ENCODE data around the gene MVP. TPM values are rescaled to one million over a fixed set of nuclear protein-coding genes. Genes with fewer than 3 reads are reported as not detected.

MVP gene
- total RNA-seq, 3 donors from 2014 or later: 80.6 to 86.4 (median 85.8) TPM

DNA sequence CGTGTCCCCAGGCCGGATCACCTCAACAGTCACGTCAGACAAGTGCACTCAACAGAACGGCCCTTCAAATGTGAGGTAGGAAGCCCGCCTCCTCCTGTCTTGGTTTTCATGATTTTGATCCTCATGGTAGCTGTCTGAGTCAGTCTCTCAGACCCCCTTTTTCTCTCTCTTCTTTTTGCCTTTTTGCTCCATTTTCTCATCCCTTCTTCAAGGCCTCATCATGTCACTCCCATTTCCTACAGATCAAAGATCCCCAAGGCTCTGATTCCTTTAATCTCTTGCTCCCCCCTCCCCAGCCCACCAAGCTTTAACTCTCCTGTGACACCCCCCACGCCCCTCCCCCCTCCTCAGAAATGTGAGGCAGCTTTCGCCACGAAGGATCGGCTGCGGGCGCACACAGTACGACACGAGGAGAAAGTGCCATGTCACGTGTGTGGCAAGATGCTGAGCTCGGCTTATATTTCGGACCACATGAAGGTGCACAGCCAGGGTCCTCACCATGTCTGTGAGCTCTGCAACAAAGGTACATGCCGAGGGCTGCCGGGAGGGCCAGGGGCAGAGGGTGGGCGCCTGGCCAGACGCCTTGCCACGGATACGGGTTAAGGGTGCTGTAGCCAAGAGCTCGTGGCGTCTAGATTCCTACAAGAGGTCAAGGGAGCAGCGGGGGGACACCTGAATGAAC is 11.9 kb upstream of the MVP start:
- ATAC-seq (peak; percentile 4 to 6), DNase-seq (no peak)
- Mint-ChIP-seq H3K27me3 (ENCODE audit: low read depth) (no peaks in the 10 kb centered on the region), H3K36me3 (ENCODE audit: insufficient read depth) (peaks cover 11% of the 10 kb centered on the region), H3K4me1 (ENCODE audit: low read depth) (peaks cover 58% of the 10 kb centered on the region), H3K9me3 (no peaks in the 10 kb centered on the region), H3K4me3 (peak overlapping the region; percentile 98)

DNA sequence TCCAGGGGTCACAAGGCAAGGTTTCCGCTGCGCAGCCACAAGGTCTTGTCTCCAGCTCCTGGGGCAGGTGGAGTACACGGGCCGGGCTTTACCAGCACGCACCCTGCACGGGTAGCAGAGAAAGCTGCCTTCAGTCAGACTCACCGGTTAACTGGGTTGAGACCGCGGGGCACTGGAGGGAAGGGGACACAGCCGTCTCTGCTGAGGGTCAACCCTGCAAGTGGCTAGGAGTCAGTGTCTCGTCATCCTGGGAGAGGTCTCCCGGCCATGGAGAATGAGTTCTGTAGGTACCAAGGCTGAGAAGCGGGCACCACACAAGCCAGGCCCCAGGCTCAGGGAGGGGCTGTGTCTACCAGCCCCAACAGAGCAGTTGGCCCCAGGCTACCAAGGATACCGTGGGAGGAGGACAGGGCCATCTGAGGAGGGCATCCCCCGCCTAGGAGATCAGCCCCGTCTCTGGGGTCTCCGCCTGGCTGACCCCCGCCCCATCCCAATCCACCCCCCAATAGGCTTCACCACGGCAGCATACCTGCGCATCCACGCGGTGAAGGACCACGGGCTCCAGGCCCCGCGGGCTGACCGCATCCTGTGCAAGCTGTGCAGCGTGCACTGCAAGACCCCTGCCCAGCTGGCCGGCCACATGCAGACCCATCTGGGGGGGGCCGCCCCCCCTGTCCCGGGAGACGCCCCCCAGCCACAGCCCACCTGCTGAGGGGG is 11.1 kb upstream of the MVP start:
- Mint-ChIP-seq H3K27me3 (ENCODE audit: low read depth) (no peaks in the 10 kb centered on the region), H3K36me3 (ENCODE audit: insufficient read depth) (peaks cover 11% of the 10 kb centered on the region), H3K4me3 (peak overlapping the region; percentile 98), H3K4me1 (ENCODE audit: low read depth) (peaks cover 55% of the 10 kb centered on the region), H3K9me3 (no peaks in the 10 kb centered on the region)
- no peak for ATAC-seq
- DNase-seq: no peak

- no peaks in the 10 kb centered on the region for H3K9me3 Mint-ChIP-seq
- peaks cover 11% of the 10 kb centered on the region for H3K36me3 Mint-ChIP-seq (ENCODE audit: insufficient read depth)
- peak overlapping the region; percentile 78 for H3K4me3 Mint-ChIP-seq
- H3K27me3 Mint-ChIP-seq (ENCODE audit: low read depth): no peaks in the 10 kb centered on the region
- peaks cover 55% of the 10 kb centered on the region for H3K4me1 Mint-ChIP-seq (ENCODE audit: low read depth)
- no peak for ATAC-seq
- peak; percentile 41 for DNase-seq
Measured at GRCh38 chr16:29809850-29810698, 10.2 kb upstream of the MVP start.

DNA sequence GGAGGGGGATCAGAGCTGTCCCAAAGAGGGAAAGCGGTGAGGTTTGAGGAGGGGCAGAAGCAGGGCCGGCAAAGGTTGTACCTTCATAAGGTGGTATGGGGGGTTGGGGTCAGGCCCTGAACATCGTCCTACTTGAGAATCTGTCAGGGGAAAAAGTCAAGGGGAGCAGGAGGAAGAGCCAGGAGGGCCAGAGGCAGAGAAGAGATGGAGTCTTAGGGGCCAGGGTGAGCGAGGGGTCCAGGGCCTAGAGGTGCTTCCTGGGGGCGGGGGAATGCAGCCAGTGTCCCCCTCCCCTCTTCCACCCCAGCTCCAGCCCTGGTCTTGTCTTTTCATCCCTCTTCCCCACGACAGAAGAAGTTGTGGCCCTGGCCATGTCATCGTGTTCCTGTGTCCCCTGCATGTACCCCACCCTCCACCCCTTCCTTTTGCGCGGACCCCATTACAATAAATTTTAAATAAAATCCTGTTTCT is 9.5 kb upstream of the MVP start:
- Mint-ChIP-seq H3K4me3 (peak overlapping the region; percentile 78), H3K27me3 (ENCODE audit: low read depth) (no peaks in the 10 kb centered on the region), H3K36me3 (ENCODE audit: insufficient read depth) (peaks cover 9% of the 10 kb centered on the region), H3K9me3 (no peaks in the 10 kb centered on the region), H3K4me1 (ENCODE audit: low read depth) (peaks cover 57% of the 10 kb centered on the region)
- ATAC-seq (no peak), DNase-seq (no peak)

DNA sequence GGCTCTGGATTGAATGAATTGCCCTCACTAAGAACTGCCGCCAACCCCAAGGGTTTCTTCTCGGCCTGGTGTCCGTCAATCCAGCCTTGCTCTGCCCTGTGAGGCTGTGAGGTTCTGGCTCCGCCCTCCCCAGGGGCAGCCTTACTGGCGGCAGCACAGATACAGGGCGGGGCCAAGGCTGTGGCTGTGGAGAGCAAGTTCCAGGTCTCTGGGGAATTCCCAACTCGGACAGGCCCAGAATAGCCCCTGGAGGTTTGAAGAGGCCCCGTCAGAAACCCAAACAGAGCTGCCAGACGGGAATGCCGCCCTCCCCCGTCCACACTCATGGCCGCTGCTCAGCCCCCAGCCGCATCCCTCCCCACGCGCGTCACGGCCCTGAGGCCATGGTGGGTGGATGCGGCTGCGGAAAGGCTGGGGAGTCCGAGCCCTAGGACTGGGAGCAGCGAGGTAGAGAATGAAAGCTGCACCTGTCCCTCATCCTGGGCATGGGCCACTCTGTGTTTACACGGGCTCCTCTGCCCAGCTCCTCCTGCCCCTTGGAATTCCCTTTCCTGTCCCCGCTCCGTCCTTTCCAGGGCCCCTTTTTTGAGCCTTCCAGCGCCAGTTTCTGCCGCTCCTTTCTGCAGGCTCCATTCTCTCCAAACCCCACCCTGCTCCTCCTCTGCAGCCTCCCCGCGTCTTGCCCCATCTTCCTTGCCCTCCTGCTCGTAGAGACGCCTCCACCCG is 8.9 kb upstream of the MVP start:
- DNase-seq: peak; percentile 53
- no peaks in the 10 kb centered on the region for H3K9me3 Mint-ChIP-seq
- H3K4me1 Mint-ChIP-seq (ENCODE audit: low read depth): peaks cover 60% of the 10 kb centered on the region

DNA sequence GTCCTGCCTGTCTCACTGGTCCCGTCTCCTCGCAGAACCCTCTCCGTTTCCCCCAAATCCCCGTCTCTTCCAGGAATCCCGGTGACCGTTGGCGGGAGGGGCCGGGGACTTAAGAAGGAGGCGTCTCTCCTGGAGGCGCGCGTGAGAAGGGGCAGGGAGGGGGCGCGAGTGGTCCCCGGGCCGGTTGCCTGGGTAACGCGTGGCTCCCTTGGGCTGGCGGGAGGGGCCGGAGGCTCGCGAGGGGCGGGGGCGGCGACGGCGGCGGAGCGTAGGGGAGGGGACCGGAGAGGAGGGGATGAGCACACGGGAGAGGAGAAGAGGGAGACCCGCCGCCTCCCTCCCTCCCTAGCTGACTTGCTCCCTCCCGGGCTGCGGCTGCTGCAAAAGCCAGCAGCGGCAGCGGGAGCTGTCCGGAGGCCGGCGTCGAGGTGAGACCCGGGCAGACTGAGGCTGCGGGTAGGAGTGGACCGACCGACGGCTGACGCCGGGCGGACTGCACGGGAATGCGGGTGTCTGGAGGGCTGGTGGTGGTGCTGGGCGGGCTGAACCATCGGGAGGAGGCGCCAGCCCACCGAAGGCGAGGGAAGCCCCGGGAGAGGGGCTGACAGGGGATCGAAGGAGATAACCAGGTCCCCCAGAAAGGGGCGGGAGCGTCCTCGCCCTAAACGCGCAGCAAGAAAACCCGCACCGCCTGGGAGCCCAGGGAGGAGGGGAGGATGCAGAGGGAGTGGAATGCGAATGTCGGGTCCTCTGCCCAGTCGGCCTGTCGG is 8.2 kb upstream of the MVP start, which contains the start of gene PRRT2:
PRRT2 (plus strand) TSS at position 298 of the 770 bp plus-strand sequence. CDS start 862 bp downstream, outside the sequence.
- H3K27me3 Mint-ChIP-seq (ENCODE audit: low read depth): no peaks in the 10 kb centered on the region
- H3K36me3 Mint-ChIP-seq (ENCODE audit: insufficient read depth): peaks cover 10% of the 10 kb centered on the region
- peak within 1 kb of the TSS; percentile 78 for H3K4me3 Mint-ChIP-seq
- H3K4me1 Mint-ChIP-seq (ENCODE audit: low read depth): peaks cover 64% of the 10 kb centered on the region
- DNase-seq (peak; percentile 41), ATAC-seq (no peak)
- H3K9me3 Mint-ChIP-seq: no peaks in the 10 kb centered on the region

More for the DNA sequence above, 8.9 kb upstream of the MVP start:
- Mint-ChIP-seq H3K4me3 (peak overlapping the region; percentile 78), H3K36me3 (ENCODE audit: insufficient read depth) (peaks cover 9% of the 10 kb centered on the region), H3K27me3 (ENCODE audit: low read depth) (no peaks in the 10 kb centered on the region)
- ATAC-seq: peak; percentile 30 to 36

DNA sequence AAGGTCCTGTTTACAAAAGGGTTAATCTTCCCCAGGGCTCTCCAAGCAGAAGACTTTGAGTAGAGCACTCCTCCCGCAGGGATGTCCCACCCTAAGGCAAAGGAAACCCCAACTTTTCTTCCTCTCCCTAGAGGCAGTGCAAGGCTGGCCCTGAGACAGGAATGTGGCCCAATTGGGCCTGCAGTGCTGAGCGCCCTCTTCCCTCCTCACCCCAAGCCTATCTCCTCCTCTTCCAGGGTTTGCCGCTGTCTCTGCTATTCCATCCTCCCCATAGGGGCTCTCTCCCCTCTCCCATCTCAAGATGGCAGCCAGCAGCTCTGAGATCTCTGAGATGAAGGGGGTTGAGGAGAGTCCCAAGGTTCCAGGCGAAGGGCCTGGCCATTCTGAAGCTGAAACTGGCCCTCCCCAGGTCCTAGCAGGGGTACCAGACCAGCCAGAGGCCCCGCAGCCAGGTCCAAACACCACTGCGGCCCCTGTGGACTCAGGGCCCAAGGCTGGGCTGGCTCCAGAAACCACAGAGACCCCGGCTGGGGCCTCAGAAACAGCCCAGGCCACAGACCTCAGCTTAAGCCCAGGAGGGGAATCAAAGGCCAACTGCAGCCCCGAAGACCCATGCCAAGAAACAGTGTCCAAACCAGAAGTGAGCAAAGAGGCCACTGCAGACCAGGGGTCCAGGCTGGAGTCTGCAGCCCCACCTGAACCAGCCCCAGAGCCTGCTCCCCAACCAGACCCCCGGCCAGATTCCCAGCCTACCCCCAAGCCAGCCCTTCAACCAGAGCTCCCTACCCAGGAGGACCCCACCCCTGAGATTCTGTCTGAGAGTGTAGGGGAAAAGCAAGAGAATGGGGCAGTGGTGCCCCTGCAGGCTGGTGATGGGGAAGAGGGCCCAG is 7.3 kb upstream of the MVP start:
- DNase-seq (no peak), ATAC-seq (no peak)
- peak overlapping the region; percentile 78 for H3K4me3 Mint-ChIP-seq
- no peaks in the 10 kb centered on the region for H3K27me3 Mint-ChIP-seq (ENCODE audit: low read depth)
- H3K4me1 Mint-ChIP-seq (ENCODE audit: low read depth): peaks cover 66% of the 10 kb centered on the region
- H3K9me3 Mint-ChIP-seq: no peaks in the 10 kb centered on the region
- peaks cover 12% of the 10 kb centered on the region for H3K36me3 Mint-ChIP-seq (ENCODE audit: insufficient read depth)

DNA sequence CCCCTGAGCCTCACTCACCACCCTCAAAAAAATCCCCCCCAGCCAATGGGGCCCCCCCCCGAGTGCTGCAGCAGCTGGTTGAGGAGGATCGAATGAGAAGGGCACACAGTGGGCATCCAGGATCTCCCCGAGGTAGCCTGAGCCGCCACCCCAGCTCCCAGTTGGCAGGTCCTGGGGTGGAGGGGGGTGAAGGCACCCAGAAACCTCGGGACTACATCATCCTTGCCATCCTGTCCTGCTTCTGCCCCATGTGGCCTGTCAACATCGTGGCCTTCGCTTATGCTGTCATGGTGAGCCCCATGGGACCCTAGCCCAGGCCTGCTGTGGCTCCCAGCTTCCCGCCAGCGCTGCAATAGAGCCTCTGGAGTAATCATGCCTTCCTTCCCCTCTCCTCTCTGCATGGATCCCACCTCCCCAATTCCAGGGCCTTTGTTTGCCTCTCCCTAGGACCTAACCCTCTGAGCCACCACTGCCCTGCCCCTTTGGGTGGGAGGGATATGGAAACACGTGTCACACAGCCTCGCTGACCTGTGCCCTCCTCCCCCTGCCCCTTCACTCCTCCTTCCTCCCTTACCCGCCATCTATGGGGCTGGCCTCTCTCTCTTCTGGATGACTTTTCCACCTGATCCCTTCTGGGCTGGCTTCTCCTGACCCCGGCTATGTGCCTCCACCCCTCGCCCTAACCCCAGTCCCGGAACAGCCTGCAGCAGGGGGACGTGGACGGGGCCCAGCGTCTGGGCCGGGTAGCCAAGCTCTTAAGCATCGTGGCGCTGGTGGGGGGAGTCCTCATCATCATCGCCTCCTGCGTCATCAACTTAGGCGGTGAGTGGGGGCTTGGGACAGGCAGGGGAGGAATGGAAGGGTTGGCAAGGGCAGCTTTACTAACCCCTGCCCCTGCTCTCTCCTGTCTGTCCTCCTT is 6.4 kb upstream of the MVP start:
- ATAC-seq (no peak), DNase-seq (no peak)
- H3K4me1 Mint-ChIP-seq (ENCODE audit: low read depth): peaks cover 66% of the 10 kb centered on the region
- H3K4me3 Mint-ChIP-seq: no peak overlapping the region
- H3K36me3 Mint-ChIP-seq (ENCODE audit: insufficient read depth): peaks cover 12% of the 10 kb centered on the region
- no peaks in the 10 kb centered on the region for H3K9me3 Mint-ChIP-seq
- no peaks in the 10 kb centered on the region for H3K27me3 Mint-ChIP-seq (ENCODE audit: low read depth)

DNA sequence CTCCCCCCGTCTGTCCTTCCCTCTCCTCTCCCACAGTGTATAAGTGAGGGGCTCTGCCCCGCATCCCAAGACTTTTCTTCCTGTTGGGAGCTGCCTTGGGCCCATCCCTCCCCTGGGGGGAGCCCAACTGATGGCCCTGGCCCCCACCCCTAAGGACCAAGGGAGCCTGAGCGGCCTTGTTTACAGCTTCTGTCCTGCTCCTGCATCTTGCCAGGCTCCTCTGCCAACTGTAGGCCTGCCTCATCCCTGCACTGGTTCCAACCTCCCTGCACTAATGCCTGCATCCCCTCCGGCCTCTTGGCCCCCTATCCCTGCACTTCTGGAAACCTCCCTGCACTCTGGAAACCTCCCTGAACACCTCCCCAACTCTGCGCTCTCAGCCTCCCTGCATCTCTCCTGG is 5.7 kb upstream of the MVP start:
- H3K9me3 Mint-ChIP-seq: no peaks in the 10 kb centered on the region
- no peak for ATAC-seq
- peaks cover 70% of the 10 kb centered on the region for H3K4me1 Mint-ChIP-seq (ENCODE audit: low read depth)
- H3K4me3 Mint-ChIP-seq: peak overlapping the region; percentile 96
- no peaks in the 10 kb centered on the region for H3K27me3 Mint-ChIP-seq (ENCODE audit: low read depth)
- DNase-seq: no peak
- H3K36me3 Mint-ChIP-seq (ENCODE audit: insufficient read depth): peaks cover 13% of the 10 kb centered on the region

DNA sequence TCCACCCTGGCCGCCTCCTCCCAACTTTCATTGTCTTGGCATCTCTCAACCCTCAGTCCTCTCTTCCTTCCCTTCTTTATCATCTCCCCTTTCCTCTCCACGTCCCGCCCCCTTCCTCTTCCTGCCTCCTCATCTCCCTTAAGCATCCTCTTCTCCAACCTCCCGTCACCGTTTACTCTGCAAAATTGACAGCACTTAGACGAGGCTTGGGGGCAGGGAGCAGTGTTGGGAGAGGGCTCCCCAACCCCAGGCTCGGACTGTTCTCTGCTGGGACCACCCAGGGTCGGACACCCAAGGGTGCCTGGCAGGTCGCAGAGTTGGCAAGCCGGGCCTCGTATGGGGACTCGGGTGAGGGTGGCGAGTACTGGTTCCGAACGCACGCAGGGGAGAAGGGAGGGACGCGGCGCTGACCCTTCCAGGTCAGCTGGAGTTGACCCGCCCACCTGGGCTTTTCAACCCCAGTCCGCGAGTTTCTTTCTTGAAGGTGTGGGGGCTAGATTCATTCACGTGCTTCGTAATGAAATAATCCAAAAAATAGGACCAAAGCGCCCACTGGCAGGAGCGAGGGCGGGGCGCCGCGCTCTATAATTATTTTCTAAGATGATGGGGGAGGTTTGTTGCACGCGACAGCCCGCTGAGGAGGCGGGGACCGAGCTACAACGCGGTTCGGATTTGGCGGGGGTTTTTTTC is 5.1 kb upstream of the MVP start:
- DNase-seq (no peak), ATAC-seq (no peak)
- Mint-ChIP-seq H3K9me3 (no peaks in the 10 kb centered on the region), H3K36me3 (ENCODE audit: insufficient read depth) (peaks cover 16% of the 10 kb centered on the region), H3K27me3 (ENCODE audit: low read depth) (no peaks in the 10 kb centered on the region), H3K4me1 (ENCODE audit: low read depth) (peaks cover 72% of the 10 kb centered on the region), H3K4me3 (peak overlapping the region; percentile 96)

Data from activated T-cell treated with anti-CD3 and anti-CD28 coated beads, Interleukin-2, amount 50 U/mL, for 4 hours (primary cell).